Measurements from ENCODE around the gene BUD23.
A peak's percentile ranks its signal among the peaks of the same experiment; 100 is the strongest.

Gene BUD23

DNA sequence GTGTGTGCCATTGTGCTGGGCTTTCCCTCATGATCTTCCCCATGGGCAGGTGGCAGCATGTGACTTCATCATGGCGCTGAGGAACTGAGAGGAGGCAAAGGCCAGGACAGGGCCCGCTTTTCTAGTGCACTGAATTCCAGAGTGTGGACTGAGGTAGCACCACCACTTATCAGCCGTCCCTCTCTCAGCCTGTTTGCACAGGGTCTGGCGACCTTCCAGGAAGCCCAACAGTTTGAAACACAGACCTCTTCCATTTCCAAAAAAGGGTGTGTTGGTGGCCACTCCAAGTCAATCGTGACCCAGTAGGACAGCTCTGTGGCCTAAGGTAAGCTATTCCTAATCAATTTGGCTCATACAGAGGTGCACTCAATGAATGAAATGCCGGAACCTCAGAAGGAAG, 4.5 kb upstream of the BUD23 start:
- H3K27ac ChIP-seq, result peak overlapping the region; percentile 74; the same call in 1 of the 2 replicates
- peak overlapping the region; percentile 96; the same call in 1 of the 2 replicates for H3K4me2 ChIP-seq
- TF ChIP-seq, protein P1, sequence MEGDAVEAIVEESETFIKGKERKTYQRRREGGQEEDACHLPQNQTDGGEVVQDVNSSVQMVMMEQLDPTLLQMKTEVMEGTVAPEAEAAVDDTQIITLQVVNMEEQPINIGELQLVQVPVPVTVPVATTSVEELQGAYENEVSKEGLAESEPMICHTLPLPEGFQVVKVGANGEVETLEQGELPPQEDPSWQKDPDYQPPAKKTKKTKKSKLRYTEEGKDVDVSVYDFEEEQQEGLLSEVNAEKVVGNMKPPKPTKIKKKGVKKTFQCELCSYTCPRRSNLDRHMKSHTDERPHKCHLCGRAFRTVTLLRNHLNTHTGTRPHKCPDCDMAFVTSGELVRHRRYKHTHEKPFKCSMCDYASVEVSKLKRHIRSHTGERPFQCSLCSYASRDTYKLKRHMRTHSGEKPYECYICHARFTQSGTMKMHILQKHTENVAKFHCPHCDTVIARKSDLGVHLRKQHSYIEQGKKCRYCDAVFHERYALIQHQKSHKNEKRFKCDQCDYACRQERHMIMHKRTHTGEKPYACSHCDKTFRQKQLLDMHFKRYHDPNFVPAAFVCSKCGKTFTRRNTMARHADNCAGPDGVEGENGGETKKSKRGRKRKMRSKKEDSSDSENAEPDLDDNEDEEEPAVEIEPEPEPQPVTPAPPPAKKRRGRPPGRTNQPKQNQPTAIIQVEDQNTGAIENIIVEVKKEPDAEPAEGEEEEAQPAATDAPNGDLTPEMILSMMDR (conservative IDR thresholded peaks at IDR 0.05; ENCODE audit: low read depth, low read length), result no peak
- H3K4me1 ChIP-seq (ENCODE audit: low read depth, poor library complexity, severe bottlenecking), result peaks cover 38% of the 10 kb centered on the region
- H3K36me3 ChIP-seq (ENCODE audit: insufficient read depth), result no peaks in the 10 kb centered on the region
- no peak overlapping the region; the same call in 1 of the 2 replicates for H3K9ac ChIP-seq
- no peaks in the 10 kb centered on the region for H3K27me3 ChIP-seq (ENCODE audit: insufficient read depth, low read depth)
- H3K79me2 ChIP-seq (ENCODE audit: insufficient read depth, low read depth), result peaks cover 40% of the 10 kb centered on the region
- no peak overlapping the region for H3K4me3 ChIP-seq (IDR thresholded peaks at IDR 0.05; ENCODE audit: insufficient read depth, low read depth, low read length)
- no peak overlapping the region for H2AFZ ChIP-seq (ENCODE audit: low read depth)
- no peaks in the 10 kb centered on the region for H4K20me1 ChIP-seq (ENCODE audit: insufficient read depth)

DNA sequence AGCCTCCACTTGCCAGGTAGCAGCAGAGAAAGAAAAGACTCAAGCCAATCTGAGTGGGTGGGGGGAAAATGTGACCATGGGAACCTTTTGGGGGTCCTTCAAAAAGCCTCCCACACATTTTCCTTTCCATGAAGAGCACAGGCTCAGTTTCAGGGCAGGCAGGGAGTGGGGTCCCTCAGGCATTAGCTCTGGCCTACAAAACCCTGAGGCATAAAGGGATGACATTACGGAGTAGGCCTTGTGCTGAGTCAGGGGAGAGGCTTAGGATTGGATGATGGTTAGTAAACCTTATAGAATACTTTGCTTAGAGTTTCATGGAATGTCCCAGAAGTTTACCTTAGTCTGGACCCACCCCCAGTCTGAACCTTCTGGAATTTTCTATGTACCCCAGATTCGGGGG, 3.7 kb upstream of the BUD23 start:
- TF ChIP-seq, protein P1 (conservative IDR thresholded peaks at IDR 0.05; ENCODE audit: low read depth, low read length), result no peak
- H3K27ac ChIP-seq, result peak overlapping the region; percentile 74
- H3K4me3 ChIP-seq (IDR thresholded peaks at IDR 0.05; ENCODE audit: insufficient read depth, low read depth, low read length), result no peak overlapping the region
- peak overlapping the region; percentile 96 for H3K4me2 ChIP-seq
- H2AFZ ChIP-seq (ENCODE audit: low read depth), result no peak overlapping the region
- H3K9ac ChIP-seq, result peak overlapping the region; percentile 22; the same call in 1 of the 2 replicates
- H3K79me2 ChIP-seq (ENCODE audit: insufficient read depth, low read depth), result peaks cover 48% of the 10 kb centered on the region
- peaks cover 38% of the 10 kb centered on the region for H3K4me1 ChIP-seq (ENCODE audit: low read depth, poor library complexity, severe bottlenecking)
- no peaks in the 10 kb centered on the region for H4K20me1 ChIP-seq (ENCODE audit: insufficient read depth)
- H3K36me3 ChIP-seq (ENCODE audit: insufficient read depth), result no peaks in the 10 kb centered on the region
- H3K27me3 ChIP-seq (ENCODE audit: insufficient read depth, low read depth), result no peaks in the 10 kb centered on the region

DNA sequence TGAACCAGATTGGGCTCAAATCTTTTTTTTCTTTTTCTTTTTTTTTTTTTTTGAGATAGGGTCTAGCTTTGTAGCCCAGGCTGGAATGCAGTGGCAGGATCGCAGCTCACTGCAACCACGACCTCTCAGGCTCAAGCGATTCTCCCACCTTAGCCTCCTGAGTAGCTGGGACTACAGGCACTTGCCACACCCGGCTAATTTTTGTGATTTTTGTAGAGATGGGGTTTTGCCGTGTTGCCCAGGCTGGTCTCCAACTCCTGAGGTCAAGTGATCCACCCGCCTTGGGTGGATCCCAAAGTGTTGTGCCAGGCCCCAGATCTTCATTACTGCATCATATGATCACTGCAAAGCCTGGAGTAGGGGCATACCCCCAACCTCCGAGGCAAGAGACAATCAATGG, 2.9 kb upstream of the BUD23 start:
- Histone ChIP-seq H3K79me2 (ENCODE audit: insufficient read depth, low read depth) (peaks cover 56% of the 10 kb centered on the region), H3K9ac (no peak overlapping the region; the same call in 1 of the 2 replicates)

DNA sequence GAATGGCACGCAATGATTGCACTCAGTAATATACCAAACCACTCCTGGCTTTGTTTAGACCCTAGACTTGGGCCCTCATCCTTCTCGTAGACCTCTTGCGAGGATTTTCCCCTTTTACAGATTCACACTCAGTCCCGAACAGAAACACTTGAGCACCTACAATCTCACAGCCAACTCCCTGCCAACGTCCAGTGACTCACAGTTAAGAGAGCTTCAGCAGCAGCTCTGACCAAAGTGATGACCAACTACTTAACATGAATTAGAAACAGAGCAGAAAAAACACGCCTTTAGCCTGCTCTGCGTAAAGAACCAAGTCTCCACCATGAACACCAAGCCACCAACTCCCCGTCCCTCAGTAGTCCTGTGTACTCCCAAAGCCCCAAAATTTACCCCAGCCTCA, 2.4 kb upstream of the BUD23 start:
- peak overlapping the region; percentile 74; the same call in 1 of the 2 replicates for H3K27ac ChIP-seq
- no peak overlapping the region for H3K4me3 ChIP-seq (IDR thresholded peaks at IDR 0.05; ENCODE audit: insufficient read depth, low read depth, low read length)
- TF ChIP-seq, protein P1 (conservative IDR thresholded peaks at IDR 0.05; ENCODE audit: low read depth, low read length), result no peak
- peaks cover 62% of the 10 kb centered on the region for H3K79me2 ChIP-seq (ENCODE audit: insufficient read depth, low read depth)
- no peak overlapping the region; the same call in 1 of the 2 replicates for H3K9ac ChIP-seq
- H3K4me1 ChIP-seq (ENCODE audit: low read depth, poor library complexity, severe bottlenecking), result peaks cover 38% of the 10 kb centered on the region
- no peaks in the 10 kb centered on the region for H3K36me3 ChIP-seq (ENCODE audit: insufficient read depth)
- no peaks in the 10 kb centered on the region for H3K27me3 ChIP-seq (ENCODE audit: insufficient read depth, low read depth)
- H2AFZ ChIP-seq (ENCODE audit: low read depth), result no peak overlapping the region
- peak overlapping the region; percentile 96 for H3K4me2 ChIP-seq
- H4K20me1 ChIP-seq (ENCODE audit: insufficient read depth), result no peaks in the 10 kb centered on the region

More for the DNA sequence above, 2.9 kb upstream of the BUD23 start:
- Histone ChIP-seq H3K4me3 (IDR thresholded peaks at IDR 0.05; ENCODE audit: insufficient read depth, low read depth, low read length) (no peak overlapping the region), H2AFZ (ENCODE audit: low read depth) (no peak overlapping the region), H3K36me3 (ENCODE audit: insufficient read depth) (no peaks in the 10 kb centered on the region), H4K20me1 (ENCODE audit: insufficient read depth) (no peaks in the 10 kb centered on the region), H3K27ac (peak overlapping the region; percentile 74), H3K4me1 (ENCODE audit: low read depth, poor library complexity, severe bottlenecking) (peaks cover 38% of the 10 kb centered on the region), H3K4me2 (peak overlapping the region; percentile 96), H3K27me3 (ENCODE audit: insufficient read depth, low read depth) (no peaks in the 10 kb centered on the region)
- TF ChIP-seq, protein P1 (conservative IDR thresholded peaks at IDR 0.05; ENCODE audit: low read depth, low read length), result no peak
